Measurements from ENCODE around the gene CEACAM1. TPM values are rescaled to one million over a fixed set of nuclear protein-coding genes. Genes with fewer than 3 reads are reported as not detected.

The CEACAM1 gene
- total RNA-seq, 1 donor, result not detected

- no peak for TF ChIP-seq CTCF (IDR thresholded peaks at IDR 0.05; ENCODE audit: extremely low read depth, low read depth, low read length)
Measured at GRCh38 chr19:42472402-42473147, 55.7 kb downstream of the CEACAM1 start.

GRCh38 chr19:42471554-42472249 lies 56.6 kb downstream of the CEACAM1 start:
- H3K27ac ChIP-seq (ENCODE audit: low read depth, low read length), result no peak overlapping the region
- H3K4me2 ChIP-seq (ENCODE audit: insufficient read depth, low read length), result no peak overlapping the region
- H2AFZ ChIP-seq (ENCODE audit: low read length), result no peak overlapping the region
- no peak for DNase-seq (ENCODE audit: insufficient read length, low spot score, missing footprints)
- H3K4me3 ChIP-seq (ENCODE audit: insufficient read depth, low read length), result no peak overlapping the region
- peaks cover 14% of the 10 kb centered on the region for H3K4me1 ChIP-seq (ENCODE audit: insufficient read depth, low read length)
- H3K79me2 ChIP-seq (ENCODE audit: insufficient read depth, low read length), result no peaks in the 10 kb centered on the region
- peaks cover 42% of the 10 kb centered on the region for H4K20me1 ChIP-seq (ENCODE audit: insufficient read depth, low read length)
- TF ChIP-seq CTCF (IDR thresholded peaks at IDR 0.05; ENCODE audit: extremely low read depth, low read depth, low read length), result no peak
- no peaks in the 10 kb centered on the region for H3K36me3 ChIP-seq (ENCODE audit: insufficient read depth, low read length)
- peaks cover 52% of the 10 kb centered on the region for H3K27me3 ChIP-seq (ENCODE audit: insufficient read depth, low read length)
- H3K9me3 ChIP-seq (ENCODE audit: low read depth, low read length), result no peaks in the 10 kb centered on the region

More at GRCh38 chr19:42472402-42473147, 55.7 kb downstream of the CEACAM1 start:
- no peaks in the 10 kb centered on the region for H3K36me3 ChIP-seq (ENCODE audit: insufficient read depth, low read length)
- DNase-seq (ENCODE audit: insufficient read length, low spot score, missing footprints), result no peak
- H3K9me3 ChIP-seq (ENCODE audit: low read depth, low read length), result no peaks in the 10 kb centered on the region
- H3K4me2 ChIP-seq (ENCODE audit: insufficient read depth, low read length), result no peak overlapping the region
- peaks cover 36% of the 10 kb centered on the region for H4K20me1 ChIP-seq (ENCODE audit: insufficient read depth, low read length)
- H3K27ac ChIP-seq (ENCODE audit: low read depth, low read length), result no peak overlapping the region
- H3K4me3 ChIP-seq (ENCODE audit: insufficient read depth, low read length), result no peak overlapping the region
- H2AFZ ChIP-seq (ENCODE audit: low read length), result no peak overlapping the region
- H3K79me2 ChIP-seq (ENCODE audit: insufficient read depth, low read length), result no peaks in the 10 kb centered on the region
- H3K27me3 ChIP-seq (ENCODE audit: insufficient read depth, low read length), result peaks cover 52% of the 10 kb centered on the region
- H3K4me1 ChIP-seq (ENCODE audit: insufficient read depth, low read length), result peaks cover 5% of the 10 kb centered on the region

- peak; percentile 73 for DNase-seq (ENCODE audit: insufficient read length, low spot score, missing footprints)
- no peak for TF ChIP-seq CTCF (IDR thresholded peaks at IDR 0.05; ENCODE audit: extremely low read depth, low read depth, low read length)
Measured at GRCh38 chr19:42469311-42470235, 58.7 kb downstream of the CEACAM1 start.

More at GRCh38 chr19:42469311-42470235, 58.7 kb downstream of the CEACAM1 start:
- Histone ChIP-seq H3K36me3 (ENCODE audit: insufficient read depth, low read length) (no peaks in the 10 kb centered on the region), H3K9me3 (ENCODE audit: low read depth, low read length) (no peaks in the 10 kb centered on the region), H3K27ac (ENCODE audit: low read depth, low read length) (no peak overlapping the region), H2AFZ (ENCODE audit: low read length) (no peak overlapping the region), H3K79me2 (ENCODE audit: insufficient read depth, low read length) (no peaks in the 10 kb centered on the region), H3K4me2 (ENCODE audit: insufficient read depth, low read length) (no peak overlapping the region), H3K27me3 (ENCODE audit: insufficient read depth, low read length) (peaks cover 54% of the 10 kb centered on the region), H4K20me1 (ENCODE audit: insufficient read depth, low read length) (peaks cover 40% of the 10 kb centered on the region), H3K4me3 (ENCODE audit: insufficient read depth, low read length) (no peak overlapping the region), H3K4me1 (ENCODE audit: insufficient read depth, low read length) (peaks cover 17% of the 10 kb centered on the region)
